OCI-LY3 (cell line): Measurements from ENCODE around the gene ZNF564.
"Not testable (repeated sequence)": the region's sequence is repeated elsewhere in the genome, so short reads cannot be mapped to it uniquely, and the experiment has no call there.

Source experiments
- H2AFZ ChIP-seq: fragments of 200-600, 300-600 bp; shearing (Covaris generic); 2 replicates; pipeline ENCODE4 v1.6.0; 2014; ENCODE audit warnings: antibody characterized with exemption, low read depth, low read length
- H3K27ac ChIP-seq: fragments of 200-600, 300-600 bp; sonication (generic); 2 replicates; pipeline ENCODE4 v1.5.1; 2014; ENCODE audit warnings: mild to moderate bottlenecking, low read length, moderate library complexity, mixed read lengths
- H3K27me3 ChIP-seq: fragments of 200-600, 300-600 bp; sonication (generic); 2 replicates; pipeline ENCODE4 v1.6.1; 2014; ENCODE audit warnings: low read depth, low read length, mixed read lengths
- H3K36me3 ChIP-seq: fragments of 200-600, 300-600 bp; sonication (generic); replicated peaks from 2 replicates; pipeline ENCODE3; 2014; ENCODE audit warnings: low read depth, low read length, mixed read lengths
- H3K4me1 ChIP-seq: fragments of 300-600, 200-600 bp; sonication (generic); 2 replicates; pipeline ENCODE4 v1.6.1; 2014; ENCODE audit warnings: low read length, mixed read lengths
- H3K4me2 ChIP-seq: fragments of 200-600, 300-600 bp; sonication (generic); 2 replicates; pipeline ENCODE4 v1.6.1; 2014; ENCODE audit warnings: low read length, mixed read lengths
- H3K4me3 ChIP-seq: fragments of 300-600, 200-600 bp; sonication (generic); 2 replicates; pipeline ENCODE4 v1.5.1; 2014; ENCODE audit warnings: antibody characterized with exemption, mild to moderate bottlenecking, low read length, moderate library complexity
- H3K79me2 ChIP-seq: fragments of 300-600, 200-600 bp; shearing (Covaris generic); 2 replicates; pipeline ENCODE4 v1.6.1; 2014; ENCODE audit warnings: mild to moderate bottlenecking, low read length, mixed read lengths
- H3K9ac ChIP-seq: fragments of 300-600, 200-600 bp; shearing (Covaris generic); 2 replicates; pipeline ENCODE4 v1.6.0; 2014; ENCODE audit warnings: mild to moderate bottlenecking, low read length, moderate library complexity
- H3K9me3 ChIP-seq: fragments of 200-600, 300-600 bp; shearing (Covaris generic); 2 replicates; pipeline ENCODE4 v1.6.1; 2014; ENCODE audit warnings: low read length, mixed read lengths; ENCODE audit not compliant: insufficient read depth
- H4K20me1 ChIP-seq: fragments of 200-600, 300-600 bp; sonication (generic); 2 replicates; pipeline ENCODE4 v1.6.1; 2016; ENCODE audit warnings: low read length, mixed read lengths; ENCODE audit not compliant: insufficient read depth
- EZH2phosphoT487 ChIP-seq: fragments of 200-600 bp; shearing (Covaris generic); IDR thresholded peaks from 2 replicates; pipeline ENCODE4 v1.6.1; 2018; ENCODE audit warnings: antibody characterized with exemption, mixed run types, low read depth
- TF ChIP-seq, protein P1 (sequence below): fragments of 200-600, 300-600 bp; sonication (generic); IDR thresholded peaks from 2 replicates; pipeline ENCODE4 v1.5.1; 2014; ENCODE audit warnings: antibody characterized with exemption, low read length, low read depth

ZNF564 gene

DNA sequence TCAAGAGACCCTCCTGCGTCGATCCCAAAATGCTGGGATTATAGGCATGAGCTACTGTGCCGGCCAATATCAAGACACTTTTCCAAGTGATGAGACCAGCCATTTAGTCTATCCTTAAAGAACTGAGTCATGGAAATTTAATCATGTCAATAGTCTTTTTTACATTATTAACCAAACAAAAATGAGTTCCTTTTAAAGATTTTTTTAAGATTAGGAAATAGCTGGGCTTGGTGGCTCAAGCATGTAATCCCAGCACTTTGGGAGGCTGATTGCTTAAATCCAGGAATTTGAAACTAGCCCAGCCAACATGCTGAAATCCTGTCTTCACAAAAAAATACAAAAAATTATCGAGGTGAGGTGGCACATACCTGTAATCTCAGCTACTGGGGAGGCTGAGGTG is 16.7 kb upstream of the ZNF564 start:
- TF ChIP-seq EZH2phosphoT487 = no peak
- TF ChIP-seq, protein P1, sequence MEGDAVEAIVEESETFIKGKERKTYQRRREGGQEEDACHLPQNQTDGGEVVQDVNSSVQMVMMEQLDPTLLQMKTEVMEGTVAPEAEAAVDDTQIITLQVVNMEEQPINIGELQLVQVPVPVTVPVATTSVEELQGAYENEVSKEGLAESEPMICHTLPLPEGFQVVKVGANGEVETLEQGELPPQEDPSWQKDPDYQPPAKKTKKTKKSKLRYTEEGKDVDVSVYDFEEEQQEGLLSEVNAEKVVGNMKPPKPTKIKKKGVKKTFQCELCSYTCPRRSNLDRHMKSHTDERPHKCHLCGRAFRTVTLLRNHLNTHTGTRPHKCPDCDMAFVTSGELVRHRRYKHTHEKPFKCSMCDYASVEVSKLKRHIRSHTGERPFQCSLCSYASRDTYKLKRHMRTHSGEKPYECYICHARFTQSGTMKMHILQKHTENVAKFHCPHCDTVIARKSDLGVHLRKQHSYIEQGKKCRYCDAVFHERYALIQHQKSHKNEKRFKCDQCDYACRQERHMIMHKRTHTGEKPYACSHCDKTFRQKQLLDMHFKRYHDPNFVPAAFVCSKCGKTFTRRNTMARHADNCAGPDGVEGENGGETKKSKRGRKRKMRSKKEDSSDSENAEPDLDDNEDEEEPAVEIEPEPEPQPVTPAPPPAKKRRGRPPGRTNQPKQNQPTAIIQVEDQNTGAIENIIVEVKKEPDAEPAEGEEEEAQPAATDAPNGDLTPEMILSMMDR = no peak
- no peaks in the 10 kb centered on the region for H3K36me3 ChIP-seq
- H3K4me3 ChIP-seq = no peak overlapping the region
- H3K27me3 ChIP-seq = no peaks in the 10 kb centered on the region
- no peaks in the 10 kb centered on the region for H3K79me2 ChIP-seq
- H3K27ac ChIP-seq = no peak overlapping the region
- no peak overlapping the region for H3K9ac ChIP-seq
- no peak overlapping the region for H2AFZ ChIP-seq
- no peaks in the 10 kb centered on the region for H4K20me1 ChIP-seq
- no peak overlapping the region for H3K4me2 ChIP-seq
- peaks cover 7% of the 10 kb centered on the region; the same call in 1 of the 2 replicates for H3K4me1 ChIP-seq
- H3K9me3 ChIP-seq = no peaks in the 10 kb centered on the region

DNA sequence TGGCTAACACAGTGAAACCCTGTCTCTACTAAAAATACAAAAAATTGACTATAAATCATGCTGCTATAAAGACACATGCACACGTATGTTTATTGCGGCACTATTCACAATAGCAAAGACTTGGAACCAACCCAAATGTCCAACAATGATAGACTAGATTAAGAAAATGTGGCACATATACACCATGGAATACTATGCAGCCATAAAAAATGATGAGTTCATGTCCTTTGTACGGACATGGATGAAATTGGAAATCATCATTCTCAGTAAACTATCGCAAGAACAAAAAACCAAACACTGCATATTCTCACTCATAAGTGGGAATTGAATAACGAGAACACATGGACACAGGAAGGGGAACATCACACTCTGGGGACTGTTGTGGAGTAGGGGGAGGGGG is 15.1 kb upstream of the ZNF564 start:
- not testable (repeated sequence) for H3K4me2 ChIP-seq, H3K4me1 ChIP-seq, H3K79me2 ChIP-seq, H3K27ac ChIP-seq, H3K27me3 ChIP-seq, H3K9ac ChIP-seq, H4K20me1 ChIP-seq, H3K4me3 ChIP-seq, H3K9me3 ChIP-seq, H2AFZ ChIP-seq, H3K36me3 ChIP-seq

DNA sequence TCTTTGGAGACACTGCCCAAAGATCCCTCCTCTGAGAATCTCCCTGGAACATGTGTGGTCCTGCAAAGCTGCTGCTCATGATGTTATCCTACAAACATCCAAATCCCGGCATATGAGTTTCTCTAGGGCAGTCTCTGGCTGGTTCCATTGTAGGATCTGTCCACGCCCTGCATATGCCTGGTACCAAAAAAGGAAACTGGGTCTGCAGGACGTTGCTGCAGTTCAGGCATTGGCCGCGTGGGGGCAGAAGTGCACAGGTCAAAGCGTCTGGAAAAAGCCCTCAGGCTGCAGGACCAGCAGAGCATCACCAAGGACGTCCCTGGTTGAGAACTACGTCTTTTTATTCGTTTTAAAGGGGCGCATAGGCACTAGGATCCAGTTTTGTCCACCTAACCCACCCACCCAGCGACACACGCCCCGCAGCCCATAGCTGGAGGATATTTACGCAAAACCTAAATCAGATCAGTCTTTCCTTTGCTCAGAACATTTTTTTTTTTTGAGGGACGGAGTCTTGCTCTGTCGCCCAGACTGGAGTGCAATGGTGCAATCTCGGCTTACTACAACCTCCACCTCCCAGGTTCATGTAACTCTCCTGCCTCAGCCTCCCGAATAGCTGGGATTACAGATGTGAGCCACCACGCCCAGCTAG is 12.9 kb upstream of the ZNF564 start:
- Histone ChIP-seq H2AFZ (peak overlapping the region; percentile 75), H3K4me1 (peaks cover 7% of the 10 kb centered on the region; the same call in 1 of the 2 replicates), H3K79me2 (no peaks in the 10 kb centered on the region), H3K27ac (no peak overlapping the region), H4K20me1 (no peaks in the 10 kb centered on the region), H3K4me3 (peak overlapping the region; percentile 53), H3K4me2 (peak overlapping the region; percentile 63), H3K36me3 (no peaks in the 10 kb centered on the region), H3K27me3 (no peaks in the 10 kb centered on the region), H3K9me3 (no peaks in the 10 kb centered on the region), H3K9ac (peak overlapping the region; percentile 27)
- no peak for TF ChIP-seq EZH2phosphoT487
- TF ChIP-seq, protein P1 = peak; percentile 99

DNA sequence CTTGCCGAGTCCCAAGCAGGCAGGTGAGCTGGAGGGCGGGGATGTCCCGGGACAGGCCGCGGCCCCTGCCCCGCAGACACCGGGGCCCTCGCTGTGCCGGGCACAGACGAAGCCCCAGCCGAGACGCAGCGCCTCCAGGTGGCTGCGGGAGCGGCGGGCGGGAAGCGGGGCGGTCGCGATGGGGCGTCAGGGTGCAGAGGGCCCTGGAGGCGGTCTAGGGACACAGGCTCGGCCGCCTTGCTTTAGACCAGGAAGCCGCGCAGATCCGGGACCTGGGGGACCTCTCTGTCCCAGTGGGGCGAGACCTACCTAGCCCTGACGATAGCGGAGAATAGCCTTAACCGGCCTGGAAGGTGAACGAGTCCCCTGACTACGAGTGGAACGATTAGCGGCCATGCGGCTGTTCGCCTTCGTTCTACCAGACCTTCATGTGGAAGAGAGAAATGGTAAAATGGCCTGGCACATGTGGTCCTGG is 4.2 kb upstream of the ZNF564 start:
- Histone ChIP-seq H3K4me3 (no peak overlapping the region), H3K9me3 (no peaks in the 10 kb centered on the region), H3K4me1 (peaks cover 5% of the 10 kb centered on the region), H3K9ac (no peak overlapping the region), H3K4me2 (no peak overlapping the region), H4K20me1 (no peaks in the 10 kb centered on the region), H3K27ac (no peak overlapping the region), H3K36me3 (no peaks in the 10 kb centered on the region), H3K27me3 (no peaks in the 10 kb centered on the region), H2AFZ (no peak overlapping the region), H3K79me2 (peaks cover 8% of the 10 kb centered on the region)
- TF ChIP-seq, protein P1 = no peak
- no peak for TF ChIP-seq EZH2phosphoT487
